Stomach (tissue), 9 donors: ENCODE results near the gene PRUNE2. TPM values are rescaled to one million over a fixed set of nuclear protein-coding genes. Genes with fewer than 3 reads are reported as not detected.
A peak's percentile ranks its signal among the peaks of the same experiment; 100 is the strongest.

Experiments used
- DNase-seq, 2 donors: peaks; one replicate each; pipeline versions ENCODE4 v3.0.0 to v3.0.0-alpha.2; 2013 to 2019
- H3K27ac ChIP-seq, 5 donors: fragments of 200-600 bp in 4 of 5; sonication (generic) in 4 of 5; one replicate each; pipeline ENCODE4 v1.5.1; 2013 to 2019; ENCODE audit warnings: mild to moderate bottlenecking in 1 of 5, moderate library complexity in 1 of 5
- H3K27me3 ChIP-seq, 3 donors: fragments of 200-600 bp; sonication (generic); one replicate each; pipeline ENCODE4 v1.5.1; 2017 to 2019; ENCODE audit warnings: mixed run types in 1 of 3
- H3K36me3 ChIP-seq, 4 donors: fragments of 200-600 bp; sonication (generic); 1 replicate in 3 of 4; 2 replicates in 1 of 4; pipeline ENCODE4 v1.5.1; 2016 to 2019
- H3K4me1 ChIP-seq, 4 donors: fragments of 200-600 bp; sonication (generic); one replicate each; pipeline ENCODE4 v1.5.1; 2016 to 2019
- H3K4me3 ChIP-seq, 4 donors: fragments of 200-600 bp; sonication (generic) in 3 of 4; one replicate each; pipeline ENCODE4 v1.5.1; 2016 to 2019; ENCODE audit warnings: mild to moderate bottlenecking in 1 of 4
- H3K9me3 ChIP-seq, 4 donors: fragments of 200-600 bp; sonication (generic); one replicate each; pipeline ENCODE4 v1.5.1; 2016 to 2019
- CTCF ChIP-seq, 7 experiments: fragments of 450-650 bp in 4 of 7; fragments of 200-600 bp in 3 of 7; sonication (generic) in 3 of 7; IDR thresholded peaks; one replicate each; pipeline ENCODE4 v1.5.1; 2016 to 2019; ENCODE audit warnings: antibody characterized with exemption in 7 of 7, control low read depth in 2 of 7, mild to moderate bottlenecking in 1 of 7
- EP300 ChIP-seq: sonication (generic); formaldehyde crosslinking; IDR thresholded peaks from one replicate; pipeline ENCODE4 v1.6.1; 2017; ENCODE audit warnings: antibody characterized with exemption
- POLR2A ChIP-seq, 4 donors: fragments of 450-650 bp; IDR thresholded peaks; one replicate each; pipeline ENCODE4 v1.6.1; 2016; ENCODE audit warnings: antibody characterized with exemption in 4 of 4, control low read depth in 2 of 4, mild to moderate bottlenecking in 1 of 4, moderate library complexity in 1 of 4
- POLR2AphosphoS5 ChIP-seq, 3 donors: sonication (generic); formaldehyde crosslinking; IDR thresholded peaks; one replicate each; pipeline ENCODE4 v1.6.1; 2016; ENCODE audit warnings: antibody characterized with exemption in 3 of 3
- whole genome bisulfite sequencing, 5 donors: extraction: QIAGEN DNeasy Blood & Tissue Kit in 3 of 5; methylation state at CpG; one replicate each; pipeline versions ENCODE4 v1.1.5 to v1.1.7; 2013 to 2018; 5-methylcytosine and 5-hydroxymethylcytosine counted together
- intact Hi-C: fragments of 100-400 bp; cut with DNase I; formaldehyde crosslinking; loops from one replicate; pipeline ENCODE4 v1.15.1; 2023; ENCODE audit warnings: low total_unique reads
- polyA plus RNA-seq, 3 donors: library from polyadenylated mRNA; stranded (reverse); fragments of 200-250 nt; gene quantifications; one replicate each; pipeline ENCODE4 v1.2.3, GENCODE V29; 2013
- total RNA-seq, 5 donors: library from RNA; depleted of rRNA; stranded (reverse); fragments of >200 nt; gene quantifications; one replicate each; pipeline versions ENCODE4 v1.1.0 to v1.2.3, GENCODE V29; 2014 to 2016
- donor health status: healthy with polysubstance abuse.
- donor health status: Bipolar disorder and iron deficiency.
- donor health status: healthy.

Gene PRUNE2
- total and polyA plus RNA-seq, 8 donors, result 2.6 to 311 (median 75.4) TPM

GRCh38 chr9:76572151-76572550 is 333.8 kb downstream of the PRUNE2 start:
- TF ChIP-seq POLR2AphosphoS5 (IDR thresholded peaks at IDR 0.05) (no peak), POLR2A (IDR thresholded peaks at IDR 0.05) (no peak), CTCF (IDR thresholded peaks at IDR 0.05) (no peak), EP300 (no peak)
- H3K27ac ChIP-seq, result peak overlapping the region in 4 of 5 donors; percentile 64 to 81 (median 70)
- intact Hi-C loops, result no loop called here
- H3K4me1 ChIP-seq, result peaks cover 6 to 43% (median 7%) of the 10 kb centered on the region in 4 donors
- H3K9me3 ChIP-seq, result peaks cover 0 to 9% (median 4%) of the 10 kb centered on the region in 4 donors
- no peaks in the 10 kb centered on the region for H3K36me3 ChIP-seq
- DNase-seq, result no peak
- H3K27me3 ChIP-seq, result peaks cover 0 to 6% (median 0%) of the 10 kb centered on the region in 3 donors
- H3K4me3 ChIP-seq, result peak overlapping the region in 3 of 4 donors; percentile 41 to 54 (median 50)
- 52 to 73% (median 60%) methylated on average over 3 of the region's 3 CpGs for WGBS, 5 donors

GRCh38 chr9:76571743-76572146 is 334.2 kb downstream of the PRUNE2 start:
- Histone ChIP-seq H3K4me1 (peaks cover 6 to 40% (median 7%) of the 10 kb centered on the region in 4 donors), H3K36me3 (no peaks in the 10 kb centered on the region), H3K27ac (peak overlapping the region; percentile 64 to 81 (median 71)), H3K4me3 (peak overlapping the region; percentile 39 to 54 (median 46)), H3K9me3 (peaks cover 0 to 9% (median 4%) of the 10 kb centered on the region in 4 donors), H3K27me3 (peaks cover 0 to 6% (median 0%) of the 10 kb centered on the region in 3 donors)
- 16 to 33% (median 25%) methylated on average over 31 to 37 of the region's 37 CpGs for WGBS, 5 donors
- peak in 1 of 2 donors; percentile 55 for DNase-seq
- TF ChIP-seq CTCF (IDR thresholded peaks at IDR 0.05), result no peak
- TF ChIP-seq POLR2A (IDR thresholded peaks at IDR 0.05), result no peak
- TF ChIP-seq POLR2AphosphoS5 (IDR thresholded peaks at IDR 0.05), result no peak
- no peak for TF ChIP-seq EP300
- intact Hi-C loops, result no loop called here

GRCh38 chr9:76571288-76571687 is 334.6 kb downstream of the PRUNE2 start:
- peak overlapping the region; percentile 39 to 54 (median 46) for H3K4me3 ChIP-seq
- intact Hi-C loops, result no loop called here
- peaks cover 0 to 9% (median 4%) of the 10 kb centered on the region in 4 donors for H3K9me3 ChIP-seq
- H3K27me3 ChIP-seq, result peaks cover 0 to 6% (median 0%) of the 10 kb centered on the region in 3 donors
- no peaks in the 10 kb centered on the region for H3K36me3 ChIP-seq
- 18 to 26% (median 24%) methylated on average over 3 of the region's 3 CpGs for WGBS, 5 donors
- DNase-seq, result no peak
- H3K27ac ChIP-seq, result peak overlapping the region; percentile 64 to 81 (median 71)
- TF ChIP-seq EP300, result no peak
- TF ChIP-seq CTCF (IDR thresholded peaks at IDR 0.05), result no peak
- no peak for TF ChIP-seq POLR2AphosphoS5 (IDR thresholded peaks at IDR 0.05)
- no peak for TF ChIP-seq POLR2A (IDR thresholded peaks at IDR 0.05)
- H3K4me1 ChIP-seq, result peaks cover 6 to 36% (median 7%) of the 10 kb centered on the region in 4 donors

GRCh38 chr9:76570826-76571225 is 335.1 kb downstream of the PRUNE2 start:
- Histone ChIP-seq H3K4me3 (no peak overlapping the region), H3K27me3 (peaks cover 0 to 6% (median 0%) of the 10 kb centered on the region in 3 donors), H3K27ac (peak overlapping the region in 2 of 5 donors; percentile 64 to 81), H3K9me3 (peaks cover 0 to 9% (median 4%) of the 10 kb centered on the region in 4 donors), H3K4me1 (peaks cover 6 to 31% (median 7%) of the 10 kb centered on the region in 4 donors), H3K36me3 (no peaks in the 10 kb centered on the region)
- DNase-seq, result no peak
- intact Hi-C loops, result no loop called here
- 83 to 100% (median 95%) methylated on average over 2 of the region's 2 CpGs for WGBS, 5 donors
- TF ChIP-seq EP300 (no peak), POLR2AphosphoS5 (IDR thresholded peaks at IDR 0.05) (no peak), CTCF (IDR thresholded peaks at IDR 0.05) (no peak), POLR2A (IDR thresholded peaks at IDR 0.05) (no peak)
